ENCODE results near the gene RAB11FIP3. TPM values are rescaled to one million over a fixed set of nuclear protein-coding genes. Genes with fewer than 3 reads are reported as not detected.
"Not testable (repeated sequence)": the region's sequence is repeated elsewhere in the genome, so short reads cannot be mapped to it uniquely, and the experiment has no call there.

Gene RAB11FIP3
- total RNA-seq, 1 experiment from 2014 or later, result 35.8 TPM

DNA sequence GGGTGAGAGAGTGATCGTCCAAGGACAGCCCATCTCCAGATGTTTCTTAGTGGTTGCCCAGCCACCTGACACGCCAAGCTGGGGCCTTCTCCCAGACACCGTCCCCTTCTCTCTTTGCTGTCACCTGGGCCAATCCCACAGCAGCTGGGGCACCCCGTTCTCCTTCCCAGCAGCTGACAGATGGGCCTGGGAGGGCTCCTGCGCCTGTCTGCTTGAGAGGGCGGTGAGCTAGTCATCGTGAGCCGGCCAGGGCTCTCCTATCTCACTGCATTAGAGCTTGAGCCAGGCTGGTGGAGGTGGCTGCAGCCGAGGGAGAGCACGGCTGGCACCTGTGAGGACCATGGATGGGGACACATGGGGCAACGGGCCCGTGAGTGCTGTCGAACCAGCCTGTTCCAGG, 41.2 kb downstream of the RAB11FIP3 start:
- no TSS peak for BruUV-seq (replicated peaks)
- Mint-ChIP-seq H3K27me3 (ENCODE audit: insufficient read depth, unreplicated experiment) (no peaks in the 10 kb centered on the region), H3K4me1 (ENCODE audit: low read depth, unreplicated experiment) (no peaks in the 10 kb centered on the region), H3K27ac (ENCODE audit: unreplicated experiment) (no peak overlapping the region), H3K9me3 (ENCODE audit: unreplicated experiment) (no peaks in the 10 kb centered on the region), H3K4me3 (ENCODE audit: unreplicated experiment) (no peak overlapping the region), H3K36me3 (ENCODE audit: insufficient read depth, unreplicated experiment) (no peaks in the 10 kb centered on the region)
- no peak for TF ChIP-seq CTCF (IDR thresholded peaks at IDR 0.05; ENCODE audit: insufficient read depth in 1 of 2, low read depth in 1 of 2, low read length in 1 of 2, severe bottlenecking in 1 of 2, unreplicated experiment in 1 of 2)
- intact Hi-C loops (cut with micrococcal nuclease; ENCODE audit: unreplicated experiment), result no loop called here
- CTCF ChIA-PET, result no interaction called here
- no peaks in the 10 kb centered on the region for H3K9me3 ChIP-seq
- no peaks in the 10 kb centered on the region for H3K27me3 ChIP-seq (replicated peaks; ENCODE audit: control insufficient read depth, insufficient read depth, low read length)
- POLR2A ChIA-PET, result no interaction called here
- no peaks in the 10 kb centered on the region for H3K4me1 ChIP-seq
- no peaks in the 10 kb centered on the region for H3K36me3 ChIP-seq (ENCODE audit: control insufficient read depth, insufficient read depth, low read length)
- H3K4me3 ChIP-seq (ENCODE audit: low read depth, low read length), result no peak overlapping the region
- no peak for DNase-seq

DNA sequence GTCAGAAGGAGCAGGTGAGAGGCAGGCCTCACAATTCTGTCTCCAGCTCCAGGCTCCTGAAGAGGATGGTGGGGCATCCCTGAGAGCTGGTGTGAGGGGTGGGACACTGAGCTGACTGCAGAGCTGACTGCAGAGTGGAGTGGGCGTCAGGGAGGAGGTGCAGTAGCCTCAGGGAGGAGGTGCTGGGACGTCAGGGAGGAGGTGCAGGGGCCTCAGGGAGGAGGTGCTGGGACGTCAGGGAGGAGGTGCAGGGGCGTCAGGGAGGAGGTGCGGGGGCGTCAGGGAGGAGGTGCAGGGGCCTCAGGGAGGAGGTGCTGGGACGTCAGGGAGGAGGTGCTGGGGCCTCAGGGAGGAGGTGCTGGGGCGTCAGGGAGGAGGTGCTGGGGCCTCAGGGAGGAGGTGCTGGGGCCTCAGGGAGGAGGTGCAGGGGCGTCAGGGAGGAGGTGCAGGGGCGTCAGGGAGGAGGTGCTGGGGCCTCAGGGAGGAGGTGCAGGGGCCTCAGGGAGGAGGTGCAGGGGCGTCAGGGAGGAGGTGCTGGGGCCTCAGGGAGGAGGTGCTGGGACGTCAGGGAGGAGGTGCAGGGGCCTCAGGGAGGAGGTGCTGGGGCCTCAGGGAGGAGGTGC, 41.9 kb downstream of the RAB11FIP3 start:
- H3K27ac Mint-ChIP-seq (ENCODE audit: unreplicated experiment); H3K4me3 Mint-ChIP-seq (ENCODE audit: unreplicated experiment); H3K4me1 Mint-ChIP-seq (ENCODE audit: low read depth, unreplicated experiment); H3K27me3 Mint-ChIP-seq (ENCODE audit: insufficient read depth, unreplicated experiment); H3K9me3 ChIP-seq; H3K9me3 Mint-ChIP-seq (ENCODE audit: unreplicated experiment); H3K4me1 ChIP-seq; intact Hi-C loops (cut with micrococcal nuclease; ENCODE audit: unreplicated experiment); H3K4me3 ChIP-seq (ENCODE audit: low read depth, low read length); H3K27me3 ChIP-seq (replicated peaks; ENCODE audit: control insufficient read depth, insufficient read depth, low read length); BruUV-seq (replicated peaks); DNase-seq; H3K36me3 ChIP-seq (ENCODE audit: control insufficient read depth, insufficient read depth, low read length); H3K36me3 Mint-ChIP-seq (ENCODE audit: insufficient read depth, unreplicated experiment); POLR2A ChIA-PET; CTCF ChIA-PET: not testable (repeated sequence)

- H3K36me3 Mint-ChIP-seq (ENCODE audit: insufficient read depth, unreplicated experiment), result no peaks in the 10 kb centered on the region
- H3K27ac Mint-ChIP-seq (ENCODE audit: unreplicated experiment), result no peak overlapping the region
- Histone ChIP-seq H3K4me3 (ENCODE audit: low read depth, low read length) (no peak overlapping the region), H3K9me3 (no peaks in the 10 kb centered on the region), H3K36me3 (ENCODE audit: control insufficient read depth, insufficient read depth, low read length) (no peaks in the 10 kb centered on the region), H3K27me3 (replicated peaks; ENCODE audit: control insufficient read depth, insufficient read depth, low read length) (no peaks in the 10 kb centered on the region), H3K4me1 (no peaks in the 10 kb centered on the region)
- no peaks in the 10 kb centered on the region for H3K27me3 Mint-ChIP-seq (ENCODE audit: insufficient read depth, unreplicated experiment)
- ChIA-PET CTCF (no interaction called here), POLR2A (no interaction called here)
- no peak for TF ChIP-seq CTCF (IDR thresholded peaks at IDR 0.05; ENCODE audit: insufficient read depth in 1 of 2, low read depth in 1 of 2, low read length in 1 of 2, severe bottlenecking in 1 of 2, unreplicated experiment in 1 of 2)
- H3K4me3 Mint-ChIP-seq (ENCODE audit: unreplicated experiment), result no peak overlapping the region
- no peaks in the 10 kb centered on the region for H3K4me1 Mint-ChIP-seq (ENCODE audit: low read depth, unreplicated experiment)
- intact Hi-C loops (cut with micrococcal nuclease; ENCODE audit: unreplicated experiment), result no loop called here
- BruUV-seq (replicated peaks), result no TSS peak
- DNase-seq, result no peak
- H3K9me3 Mint-ChIP-seq (ENCODE audit: unreplicated experiment), result no peaks in the 10 kb centered on the region
Observed at GRCh38 chr16:468068-468821, 42.8 kb downstream of the RAB11FIP3 start.

- intact Hi-C loops (cut with micrococcal nuclease; ENCODE audit: unreplicated experiment); H3K9me3 ChIP-seq; H3K4me3 Mint-ChIP-seq (ENCODE audit: unreplicated experiment); H3K27me3 Mint-ChIP-seq (ENCODE audit: insufficient read depth, unreplicated experiment); H3K36me3 Mint-ChIP-seq (ENCODE audit: insufficient read depth, unreplicated experiment); DNase-seq; POLR2A ChIA-PET; H3K9me3 Mint-ChIP-seq (ENCODE audit: unreplicated experiment); H3K27me3 ChIP-seq (replicated peaks; ENCODE audit: control insufficient read depth, insufficient read depth, low read length); H3K36me3 ChIP-seq (ENCODE audit: control insufficient read depth, insufficient read depth, low read length); H3K4me1 Mint-ChIP-seq (ENCODE audit: low read depth, unreplicated experiment); BruUV-seq (replicated peaks); H3K27ac Mint-ChIP-seq (ENCODE audit: unreplicated experiment); H3K4me1 ChIP-seq; H3K4me3 ChIP-seq (ENCODE audit: low read depth, low read length); CTCF ChIA-PET: not testable (repeated sequence)
Observed at GRCh38 chr16:469459-469858, 44.0 kb downstream of the RAB11FIP3 start.

All from Caco-2 (cell line).